HEK293 (cell line): ENCODE results near the gene RHOT2.

Source experiments
- KLF16 ChIP-seq: fragments of 450-650 bp; formaldehyde crosslinking; IDR thresholded peaks from 2 replicates; pipeline ENCODE4 v1.5.1; 2017; ENCODE audit warnings: missing biosample characterization, missing genetic modification characterization
- REPIN1 ChIP-seq: fragments of 450-650 bp; formaldehyde crosslinking; IDR thresholded peaks from 2 replicates; pipeline ENCODE4 v1.5.1; 2017; ENCODE audit warnings: missing biosample characterization, missing genetic modification characterization, low read depth
- ZNF426 ChIP-seq: fragments of 450-650 bp; formaldehyde crosslinking; IDR thresholded peaks from 2 replicates; pipeline ENCODE4 v1.5.1; 2017; ENCODE audit warnings: missing biosample characterization, missing genetic modification characterization, mild to moderate bottlenecking, inconsistent platforms, moderate library complexity
- ZNF560 ChIP-seq: fragments of 450-650 bp; formaldehyde crosslinking; IDR thresholded peaks from 2 replicates; pipeline ENCODE4 v1.5.1; 2017; ENCODE audit warnings: missing biosample characterization, missing genetic modification characterization, borderline replicate concordance
- TF ChIP-seq, protein P1 (sequence below): fragments of 450-650 bp; formaldehyde crosslinking; IDR thresholded peaks from 2 replicates; pipeline ENCODE4 v1.5.1; 2016; ENCODE audit warnings: missing biosample characterization, missing genetic modification characterization
- TF ChIP-seq, protein P2 (sequence below): fragments of 450-650 bp; IDR thresholded peaks from 2 replicates; pipeline ENCODE4 v1.5.1; 2018; ENCODE audit warnings: missing biosample characterization, mild to moderate bottlenecking, missing genetic modification characterization

DNA sequence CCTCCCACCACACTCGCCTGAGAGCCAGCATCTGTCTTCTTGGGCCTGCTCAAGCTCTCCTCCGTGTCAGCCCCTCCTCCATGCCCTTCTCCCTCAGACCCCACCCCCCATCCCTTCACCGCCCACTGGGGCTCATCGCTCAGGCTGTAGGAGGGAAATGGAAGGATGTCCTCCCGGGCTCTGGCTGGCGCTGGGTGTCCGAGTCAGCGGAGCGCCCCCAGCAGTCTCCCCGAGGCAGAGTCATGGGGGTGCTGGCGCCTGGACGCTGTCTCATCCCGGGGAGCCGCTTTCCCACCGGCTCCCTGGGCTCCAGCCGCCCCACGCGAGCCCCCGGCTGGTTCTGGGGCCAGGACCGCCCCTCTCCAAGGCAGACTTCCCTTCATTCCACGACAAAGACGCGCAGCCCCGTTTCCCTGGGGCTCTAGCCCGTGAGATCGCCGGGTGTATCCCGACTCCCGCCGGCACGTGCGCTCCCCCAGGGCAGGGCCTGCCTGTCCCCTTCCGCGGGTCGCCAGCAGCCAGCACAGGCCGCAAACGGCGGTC lies 52.6 kb downstream of the RHOT2 start:
- TF ChIP-seq, protein P1, sequence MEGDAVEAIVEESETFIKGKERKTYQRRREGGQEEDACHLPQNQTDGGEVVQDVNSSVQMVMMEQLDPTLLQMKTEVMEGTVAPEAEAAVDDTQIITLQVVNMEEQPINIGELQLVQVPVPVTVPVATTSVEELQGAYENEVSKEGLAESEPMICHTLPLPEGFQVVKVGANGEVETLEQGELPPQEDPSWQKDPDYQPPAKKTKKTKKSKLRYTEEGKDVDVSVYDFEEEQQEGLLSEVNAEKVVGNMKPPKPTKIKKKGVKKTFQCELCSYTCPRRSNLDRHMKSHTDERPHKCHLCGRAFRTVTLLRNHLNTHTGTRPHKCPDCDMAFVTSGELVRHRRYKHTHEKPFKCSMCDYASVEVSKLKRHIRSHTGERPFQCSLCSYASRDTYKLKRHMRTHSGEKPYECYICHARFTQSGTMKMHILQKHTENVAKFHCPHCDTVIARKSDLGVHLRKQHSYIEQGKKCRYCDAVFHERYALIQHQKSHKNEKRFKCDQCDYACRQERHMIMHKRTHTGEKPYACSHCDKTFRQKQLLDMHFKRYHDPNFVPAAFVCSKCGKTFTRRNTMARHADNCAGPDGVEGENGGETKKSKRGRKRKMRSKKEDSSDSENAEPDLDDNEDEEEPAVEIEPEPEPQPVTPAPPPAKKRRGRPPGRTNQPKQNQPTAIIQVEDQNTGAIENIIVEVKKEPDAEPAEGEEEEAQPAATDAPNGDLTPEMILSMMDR (tag by site-specific recombination), result peak; percentile 74
- no peak for TF ChIP-seq ZNF426 (tag by site-specific recombination)
- TF ChIP-seq REPIN1 (tag by site-specific recombination), result no peak
- TF ChIP-seq, protein P2, sequence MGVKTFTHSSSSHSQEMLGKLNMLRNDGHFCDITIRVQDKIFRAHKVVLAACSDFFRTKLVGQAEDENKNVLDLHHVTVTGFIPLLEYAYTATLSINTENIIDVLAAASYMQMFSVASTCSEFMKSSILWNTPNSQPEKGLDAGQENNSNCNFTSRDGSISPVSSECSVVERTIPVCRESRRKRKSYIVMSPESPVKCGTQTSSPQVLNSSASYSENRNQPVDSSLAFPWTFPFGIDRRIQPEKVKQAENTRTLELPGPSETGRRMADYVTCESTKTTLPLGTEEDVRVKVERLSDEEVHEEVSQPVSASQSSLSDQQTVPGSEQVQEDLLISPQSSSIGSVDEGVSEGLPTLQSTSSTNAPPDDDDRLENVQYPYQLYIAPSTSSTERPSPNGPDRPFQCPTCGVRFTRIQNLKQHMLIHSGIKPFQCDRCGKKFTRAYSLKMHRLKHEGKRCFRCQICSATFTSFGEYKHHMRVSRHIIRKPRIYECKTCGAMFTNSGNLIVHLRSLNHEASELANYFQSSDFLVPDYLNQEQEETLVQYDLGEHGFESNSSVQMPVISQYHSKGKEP (tag by site-specific recombination), result no peak
- no peak for TF ChIP-seq ZNF560 (tag by site-specific recombination)
- peak; percentile 39; the same call in 1 of the 2 replicates for TF ChIP-seq KLF16
